ENCODE measurements around the gene NELL1.

NELL1 gene

DNA sequence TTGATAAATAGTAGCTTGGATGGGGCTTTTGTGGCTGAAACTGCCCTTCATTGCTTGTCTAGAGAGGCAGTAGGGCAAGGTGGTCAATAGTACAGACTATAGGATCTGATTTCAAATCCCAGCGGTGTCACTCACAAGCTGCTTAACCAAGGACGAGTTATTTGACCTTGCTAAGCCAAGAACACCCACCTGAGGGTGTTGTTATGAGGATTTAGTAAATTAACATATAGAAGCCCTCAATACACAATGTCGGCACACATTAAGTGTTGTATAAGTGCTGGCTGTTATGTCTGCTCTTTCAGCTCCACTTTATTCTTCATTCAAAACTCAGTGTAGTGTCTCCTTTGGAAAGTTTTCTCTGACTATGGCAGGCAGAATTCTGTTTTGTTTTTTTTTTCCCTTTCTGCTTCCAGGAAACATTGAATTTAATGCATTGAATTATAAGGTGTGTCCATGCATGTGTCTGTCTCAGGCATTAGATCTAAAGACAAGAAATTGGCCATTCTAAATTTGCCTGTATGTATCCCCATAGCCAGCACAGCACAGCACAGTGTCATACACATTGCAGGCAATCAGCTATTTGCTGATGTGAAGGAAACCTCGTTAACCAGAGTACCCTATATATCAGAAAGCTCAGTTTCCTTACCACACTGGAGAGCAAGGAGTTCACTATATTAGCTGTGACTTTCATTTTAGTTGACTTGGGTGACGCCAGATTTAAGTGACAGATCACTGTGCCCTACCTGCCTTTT is 212.1 kb downstream of the NELL1 start:
- WGBS, result 55% methylated on average over 1 of the region's 5 CpGs

DNA sequence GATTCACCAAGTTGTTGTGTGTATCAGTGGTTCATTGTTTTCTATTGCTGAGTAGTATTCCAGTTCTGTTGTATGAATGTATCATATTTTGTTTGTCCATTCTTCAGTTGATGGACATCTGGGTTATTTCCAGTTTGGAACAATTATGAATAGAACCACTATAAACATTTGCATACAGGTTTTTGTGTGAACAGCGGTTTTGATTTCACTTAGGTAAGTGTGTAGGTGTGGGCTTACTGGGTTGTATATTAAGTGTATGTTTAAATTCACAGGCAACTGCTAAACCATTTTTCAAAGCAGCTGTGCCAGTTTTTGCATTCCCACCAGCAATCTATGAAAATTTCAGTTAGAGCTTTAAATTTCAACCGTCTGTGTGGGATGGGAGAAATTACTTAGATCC is 217.8 kb downstream of the NELL1 start:
- H3K23ac ChIP-seq (ENCODE audit: low read length in 2 of 2), result no peak overlapping the region
- no peaks in the 10 kb centered on the region for H3K36me3 ChIP-seq (ENCODE audit: control insufficient read depth in 1 of 2, insufficient read depth in 2 of 2, low read depth in 1 of 2, low read length in 2 of 2)
- no peak overlapping the region for H3K4me2 ChIP-seq (ENCODE audit: low read length, poor library complexity, severe bottlenecking)
- 20% methylated on average over 1 of the region's 2 CpGs for WGBS
- DNase-seq, result no peak
- no peak overlapping the region for H3K4ac ChIP-seq (ENCODE audit: low read depth in 1 of 2, low read length in 2 of 2)
- no peak overlapping the region for H3K18ac ChIP-seq (ENCODE audit: low read depth in 1 of 2, low read length in 2 of 2)
- no peak overlapping the region for H3K27ac ChIP-seq (ENCODE audit: low read length, poor library complexity, severe bottlenecking)
- no peak overlapping the region for H2BK120ac ChIP-seq (ENCODE audit: low read depth, low read length)
- no peaks in the 10 kb centered on the region for H3K27me3 ChIP-seq (ENCODE audit: control insufficient read depth in 1 of 2, insufficient read depth in 1 of 2, low read length in 2 of 2)
- no peaks in the 10 kb centered on the region for H3K4me1 ChIP-seq (ENCODE audit: control insufficient read depth, insufficient read depth, low read depth, low read length)
- no peak overlapping the region for H3K14ac ChIP-seq (ENCODE audit: low read length in 2 of 2)
- H4K91ac ChIP-seq (ENCODE audit: low read length), result no peak overlapping the region
- H2BK12ac ChIP-seq (ENCODE audit: low read length in 2 of 2), result no peak overlapping the region
- no peak overlapping the region for H2BK5ac ChIP-seq (ENCODE audit: low read depth, low read length, poor library complexity, severe bottlenecking)
- H3K9me3 ChIP-seq (ENCODE audit: control insufficient read depth, low read length), result no peaks in the 10 kb centered on the region
- no peak overlapping the region for H3K9ac ChIP-seq (ENCODE audit: low read length)
- no peak overlapping the region for H2BK15ac ChIP-seq (ENCODE audit: low read depth, poor library complexity, severe bottlenecking)
- no peak overlapping the region for H3K4me3 ChIP-seq (ENCODE audit: insufficient read depth in 1 of 2, low read depth in 1 of 2, low read length in 2 of 2)
- H2AK5ac ChIP-seq (ENCODE audit: low read length, severe bottlenecking), result no peak overlapping the region
- H2AFZ ChIP-seq (ENCODE audit: low read depth, low read length), result no peak overlapping the region
- H3K79me1 ChIP-seq (replicated peaks; ENCODE audit: low read length, poor library complexity, severe bottlenecking), result no peaks in the 10 kb centered on the region
- no peak overlapping the region for H4K8ac ChIP-seq (ENCODE audit: low read length)

More for the DNA sequence above, 212.1 kb downstream of the NELL1 start:
- Histone ChIP-seq H3K4me2 (ENCODE audit: low read length, poor library complexity, severe bottlenecking) (no peak overlapping the region), H4K91ac (ENCODE audit: low read length) (no peak overlapping the region), H4K8ac (ENCODE audit: low read length) (no peak overlapping the region), H3K4ac (ENCODE audit: low read depth in 1 of 2, low read length in 2 of 2) (no peak overlapping the region), H2AFZ (ENCODE audit: low read depth, low read length) (no peak overlapping the region), H3K79me1 (replicated peaks; ENCODE audit: low read length, poor library complexity, severe bottlenecking) (no peaks in the 10 kb centered on the region), H3K23ac (ENCODE audit: low read length in 2 of 2) (no peak overlapping the region), H2BK120ac (ENCODE audit: low read depth, low read length) (no peak overlapping the region), H2AK5ac (ENCODE audit: low read length, severe bottlenecking) (no peak overlapping the region), H3K4me3 (ENCODE audit: insufficient read depth in 1 of 2, low read depth in 1 of 2, low read length in 2 of 2) (no peak overlapping the region), H3K4me1 (ENCODE audit: control insufficient read depth, insufficient read depth, low read depth, low read length) (no peaks in the 10 kb centered on the region), H2BK5ac (ENCODE audit: low read depth, low read length, poor library complexity, severe bottlenecking) (no peak overlapping the region), H3K27ac (ENCODE audit: low read length, poor library complexity, severe bottlenecking) (no peak overlapping the region), H2BK15ac (ENCODE audit: low read depth, poor library complexity, severe bottlenecking) (no peak overlapping the region), H2BK12ac (ENCODE audit: low read length in 2 of 2) (no peak overlapping the region), H3K14ac (ENCODE audit: low read length in 2 of 2) (no peak overlapping the region), H3K36me3 (ENCODE audit: control insufficient read depth in 1 of 2, insufficient read depth in 2 of 2, low read depth in 1 of 2, low read length in 2 of 2) (no peaks in the 10 kb centered on the region), H3K9me3 (ENCODE audit: control insufficient read depth, low read length) (no peaks in the 10 kb centered on the region), H3K18ac (ENCODE audit: low read depth in 1 of 2, low read length in 2 of 2) (no peak overlapping the region), H3K27me3 (ENCODE audit: control insufficient read depth in 1 of 2, insufficient read depth in 1 of 2, low read length in 2 of 2) (no peaks in the 10 kb centered on the region), H3K9ac (ENCODE audit: low read length) (no peak overlapping the region)
- no peak for DNase-seq

DNA sequence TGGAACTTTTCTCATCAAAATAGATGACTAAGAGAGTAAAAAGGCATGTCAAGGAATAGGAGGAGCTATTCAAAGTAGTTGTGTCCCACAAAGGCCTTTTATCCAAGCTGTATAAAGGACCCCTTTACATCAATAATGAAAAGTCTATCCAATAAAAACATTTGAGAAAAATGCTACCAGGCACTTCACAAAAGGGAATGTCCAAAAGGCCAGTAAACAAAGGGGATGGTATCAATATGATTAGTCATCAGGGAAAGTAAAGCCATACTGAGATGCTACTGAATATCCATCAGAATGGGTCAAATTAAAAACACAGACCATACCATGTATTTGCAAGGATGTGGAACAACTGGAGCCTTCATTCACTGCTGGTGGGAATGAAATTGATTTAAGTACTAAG is 224.9 kb downstream of the NELL1 start:
- no peak overlapping the region for H2BK5ac ChIP-seq (ENCODE audit: low read depth, low read length, poor library complexity, severe bottlenecking)
- no peak overlapping the region for H4K8ac ChIP-seq (ENCODE audit: low read length)
- H3K23ac ChIP-seq (ENCODE audit: low read length in 2 of 2), result no peak overlapping the region
- no peak overlapping the region for H2BK12ac ChIP-seq (ENCODE audit: low read length in 2 of 2)
- no peak overlapping the region for H2BK120ac ChIP-seq (ENCODE audit: low read depth, low read length)
- H3K27ac ChIP-seq (ENCODE audit: low read length, poor library complexity, severe bottlenecking), result no peak overlapping the region
- no peak overlapping the region for H2BK15ac ChIP-seq (ENCODE audit: low read depth, poor library complexity, severe bottlenecking)
- no peak overlapping the region for H3K4me2 ChIP-seq (ENCODE audit: low read length, poor library complexity, severe bottlenecking)
- no peaks in the 10 kb centered on the region for H3K27me3 ChIP-seq (ENCODE audit: control insufficient read depth in 1 of 2, insufficient read depth in 1 of 2, low read length in 2 of 2)
- H4K91ac ChIP-seq (ENCODE audit: low read length), result no peak overlapping the region
- H3K18ac ChIP-seq (ENCODE audit: low read depth in 1 of 2, low read length in 2 of 2), result no peak overlapping the region
- H3K14ac ChIP-seq (ENCODE audit: low read length in 2 of 2), result no peak overlapping the region
- DNase-seq, result no peak
- no peak overlapping the region for H2AK5ac ChIP-seq (ENCODE audit: low read length, severe bottlenecking)
- no peak overlapping the region for H3K4me3 ChIP-seq (ENCODE audit: insufficient read depth in 1 of 2, low read depth in 1 of 2, low read length in 2 of 2)
- H3K9ac ChIP-seq (ENCODE audit: low read length), result no peak overlapping the region
- no peaks in the 10 kb centered on the region for H3K36me3 ChIP-seq (ENCODE audit: control insufficient read depth in 1 of 2, insufficient read depth in 2 of 2, low read depth in 1 of 2, low read length in 2 of 2)
- H3K4me1 ChIP-seq (ENCODE audit: control insufficient read depth, insufficient read depth, low read depth, low read length), result no peaks in the 10 kb centered on the region
- no peaks in the 10 kb centered on the region for H3K9me3 ChIP-seq (ENCODE audit: control insufficient read depth, low read length)
- H3K79me1 ChIP-seq (replicated peaks; ENCODE audit: low read length, poor library complexity, severe bottlenecking), result no peaks in the 10 kb centered on the region
- H3K4ac ChIP-seq (ENCODE audit: low read depth in 1 of 2, low read length in 2 of 2), result no peak overlapping the region
- no peak overlapping the region for H2AFZ ChIP-seq (ENCODE audit: low read depth, low read length)

DNA sequence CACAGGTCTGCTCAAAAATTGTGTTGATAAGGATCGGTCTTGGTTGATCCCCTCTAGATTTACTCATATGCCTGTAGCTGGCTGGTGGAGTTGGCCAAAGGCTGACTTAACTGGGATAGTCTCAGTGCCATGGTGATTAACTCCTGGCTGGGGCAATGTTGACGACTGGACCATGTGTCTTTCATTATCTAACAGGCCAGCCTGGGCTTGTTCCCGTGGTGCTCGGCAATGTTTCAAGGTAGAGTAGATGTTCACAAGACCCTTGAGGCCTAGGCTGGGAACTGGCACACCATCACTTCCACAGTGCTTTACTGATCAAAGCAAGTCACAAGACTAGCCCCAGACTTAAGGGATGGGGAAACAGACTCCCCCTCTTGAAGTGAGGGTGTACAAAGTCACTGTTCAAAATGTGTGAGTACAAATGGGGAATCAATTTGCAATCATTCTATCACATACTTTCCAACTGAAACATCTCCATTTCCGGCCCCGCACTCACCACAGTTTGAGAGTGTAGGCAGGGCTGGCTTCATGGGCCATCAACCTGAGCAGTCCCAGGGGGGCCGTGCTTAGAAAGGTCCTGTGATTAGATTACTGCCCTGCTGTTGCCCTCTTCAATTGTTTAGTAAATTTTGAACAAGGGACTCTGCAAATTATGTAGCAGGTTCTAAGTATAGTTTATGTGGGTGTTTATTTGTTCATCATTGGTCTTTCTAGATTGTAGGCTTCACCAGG is 240.8 kb downstream of the NELL1 start:
- H2AK5ac ChIP-seq (ENCODE audit: low read length, severe bottlenecking), result no peak overlapping the region
- no peak overlapping the region for H2BK15ac ChIP-seq (ENCODE audit: low read depth, poor library complexity, severe bottlenecking)
- H3K4me2 ChIP-seq (ENCODE audit: low read length, poor library complexity, severe bottlenecking), result no peak overlapping the region
- H2BK5ac ChIP-seq (ENCODE audit: low read depth, low read length, poor library complexity, severe bottlenecking), result no peak overlapping the region
- H3K4me1 ChIP-seq (ENCODE audit: control insufficient read depth, insufficient read depth, low read depth, low read length), result no peaks in the 10 kb centered on the region
- H3K4ac ChIP-seq (ENCODE audit: low read depth in 1 of 2, low read length in 2 of 2), result no peak overlapping the region
- H3K14ac ChIP-seq (ENCODE audit: low read length in 2 of 2), result no peak overlapping the region
- DNase-seq, result no peak
- H3K9me3 ChIP-seq (ENCODE audit: control insufficient read depth, low read length), result peaks cover 12% of the 10 kb centered on the region
- no peak overlapping the region for H4K8ac ChIP-seq (ENCODE audit: low read length)
- H3K23ac ChIP-seq (ENCODE audit: low read length in 2 of 2), result no peak overlapping the region
- no peaks in the 10 kb centered on the region for H3K36me3 ChIP-seq (ENCODE audit: control insufficient read depth in 1 of 2, insufficient read depth in 2 of 2, low read depth in 1 of 2, low read length in 2 of 2)
- no peaks in the 10 kb centered on the region for H3K27me3 ChIP-seq (ENCODE audit: control insufficient read depth in 1 of 2, insufficient read depth in 1 of 2, low read length in 2 of 2)
- no peak overlapping the region for H3K18ac ChIP-seq (ENCODE audit: low read depth in 1 of 2, low read length in 2 of 2)
- no peak overlapping the region for H2AFZ ChIP-seq (ENCODE audit: low read depth, low read length)
- WGBS, result 72% methylated on average over 7 of the region's 7 CpGs
- H2BK12ac ChIP-seq (ENCODE audit: low read length in 2 of 2), result no peak overlapping the region
- no peak overlapping the region for H4K91ac ChIP-seq (ENCODE audit: low read length)
- H2BK120ac ChIP-seq (ENCODE audit: low read depth, low read length), result no peak overlapping the region
- H3K27ac ChIP-seq (ENCODE audit: low read length, poor library complexity, severe bottlenecking), result no peak overlapping the region
- H3K4me3 ChIP-seq (ENCODE audit: insufficient read depth in 1 of 2, low read depth in 1 of 2, low read length in 2 of 2), result no peak overlapping the region
- no peaks in the 10 kb centered on the region for H3K79me1 ChIP-seq (replicated peaks; ENCODE audit: low read length, poor library complexity, severe bottlenecking)
- no peak overlapping the region for H3K9ac ChIP-seq (ENCODE audit: low read length)

Measured in mesenchymal stem cell (in vitro differentiated cells and primary cell).